ENCODE measurements around the gene RASL10B.

- TF ChIP-seq ZNF384 (IDR thresholded peaks at IDR 0.05) (no peak), L3MBTL2 (conservative IDR thresholded peaks at IDR 0.05) (no peak), FOXM1 (IDR thresholded peaks at IDR 0.05; ENCODE audit: borderline replicate concordance) (no peak)
Measured at GRCh38 chr17:35788477-35789368, 57.3 kb downstream of the RASL10B start.
